ENCODE measurements around the gene STN1.

Gene STN1, protein sequence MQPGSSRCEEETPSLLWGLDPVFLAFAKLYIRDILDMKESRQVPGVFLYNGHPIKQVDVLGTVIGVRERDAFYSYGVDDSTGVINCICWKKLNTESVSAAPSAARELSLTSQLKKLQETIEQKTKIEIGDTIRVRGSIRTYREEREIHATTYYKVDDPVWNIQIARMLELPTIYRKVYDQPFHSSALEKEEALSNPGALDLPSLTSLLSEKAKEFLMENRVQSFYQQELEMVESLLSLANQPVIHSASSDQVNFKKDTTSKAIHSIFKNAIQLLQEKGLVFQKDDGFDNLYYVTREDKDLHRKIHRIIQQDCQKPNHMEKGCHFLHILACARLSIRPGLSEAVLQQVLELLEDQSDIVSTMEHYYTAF

GRCh38 chr10:103918053-103918846, at the start of gene STN1:
Gene STN1, minus strand, starts transcription at chr10:103918184. Its CDS starts 590 bp downstream, at chr10:103917594.
- peaks cover 23% of the 10 kb centered on the region for H3K36me3 Mint-ChIP-seq (ENCODE audit: low read depth)
- peaks cover 10% of the 10 kb centered on the region for H3K9me3 Mint-ChIP-seq
- H3K27ac Mint-ChIP-seq, result peak within 1 kb of the TSS; percentile 97
- peaks cover 33% of the 10 kb centered on the region for H3K4me1 Mint-ChIP-seq (ENCODE audit: low read depth)
- H3K27me3 Mint-ChIP-seq (ENCODE audit: low read depth), result no peaks in the 10 kb centered on the region
- H3K4me3 Mint-ChIP-seq, result peak within 1 kb of the TSS; percentile 96

GRCh38 chr10:103967448-103968071, 49.6 kb upstream of the STN1 start:
- Mint-ChIP-seq H3K27me3 (ENCODE audit: low read depth) (no peaks in the 10 kb centered on the region), H3K9me3 (no peaks in the 10 kb centered on the region), H3K36me3 (ENCODE audit: low read depth) (peaks cover 6% of the 10 kb centered on the region), H3K27ac (peak overlapping the region; percentile 87), H3K4me3 (peak overlapping the region; percentile 97), H3K4me1 (ENCODE audit: low read depth) (peaks cover 30% of the 10 kb centered on the region)

- Mint-ChIP-seq H3K4me1 (ENCODE audit: low read depth) (peaks cover 28% of the 10 kb centered on the region), H3K4me3 (peak within 1 kb of the TSS; percentile 97), H3K9me3 (no peaks in the 10 kb centered on the region), H3K27me3 (ENCODE audit: low read depth) (no peaks in the 10 kb centered on the region), H3K27ac (peak within 1 kb of the TSS; percentile 93), H3K36me3 (ENCODE audit: low read depth) (peaks cover 4% of the 10 kb centered on the region)
These were observed 48.9 kb upstream of the STN1 start, which contains the start of gene SLK for GRCh38 chr10:103966671-103967447. Gene SLK, plus strand, starts transcription at chr10:103967140. Its CDS starts 606 bp downstream, at chr10:103967746.

DNA sequence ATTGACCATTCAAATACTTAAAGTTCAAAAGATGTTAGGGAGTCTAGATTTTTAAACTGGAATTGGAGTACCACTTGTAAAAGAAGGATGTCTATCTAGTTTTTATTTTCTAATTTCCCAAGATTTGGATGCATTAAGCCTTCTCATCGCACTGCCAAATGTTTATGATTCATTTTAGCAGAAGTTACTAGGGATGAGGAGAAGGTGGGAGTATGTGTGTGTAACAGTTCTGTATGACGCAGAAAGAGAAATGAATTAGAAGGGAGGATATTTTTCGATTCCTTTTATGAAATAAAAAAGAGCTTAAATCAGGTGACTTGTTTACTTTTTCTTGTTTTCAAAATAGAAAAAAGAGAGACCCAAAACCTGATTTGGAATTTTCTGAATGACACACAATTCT, 42.1 kb upstream of the STN1 start:
- no peak overlapping the region for H3K4me3 Mint-ChIP-seq
- no peaks in the 10 kb centered on the region for H3K4me1 Mint-ChIP-seq (ENCODE audit: low read depth)
- peaks cover 43% of the 10 kb centered on the region for H3K27me3 Mint-ChIP-seq (ENCODE audit: low read depth)
- H3K9me3 Mint-ChIP-seq, result peaks cover 3% of the 10 kb centered on the region
- peaks cover 2% of the 10 kb centered on the region for H3K36me3 Mint-ChIP-seq (ENCODE audit: low read depth)
- no peak overlapping the region for H3K27ac Mint-ChIP-seq

- no peak overlapping the region for H3K27ac Mint-ChIP-seq
- no peak overlapping the region for H3K4me3 Mint-ChIP-seq
- no peaks in the 10 kb centered on the region for H3K4me1 Mint-ChIP-seq (ENCODE audit: low read depth)
- H3K9me3 Mint-ChIP-seq, result peaks cover 8% of the 10 kb centered on the region
- H3K36me3 Mint-ChIP-seq (ENCODE audit: low read depth), result peaks cover 2% of the 10 kb centered on the region
- H3K27me3 Mint-ChIP-seq (ENCODE audit: low read depth), result peaks cover 50% of the 10 kb centered on the region
These were observed 41.0 kb upstream of the STN1 start for GRCh38 chr10:103958996-103959395.

DNA sequence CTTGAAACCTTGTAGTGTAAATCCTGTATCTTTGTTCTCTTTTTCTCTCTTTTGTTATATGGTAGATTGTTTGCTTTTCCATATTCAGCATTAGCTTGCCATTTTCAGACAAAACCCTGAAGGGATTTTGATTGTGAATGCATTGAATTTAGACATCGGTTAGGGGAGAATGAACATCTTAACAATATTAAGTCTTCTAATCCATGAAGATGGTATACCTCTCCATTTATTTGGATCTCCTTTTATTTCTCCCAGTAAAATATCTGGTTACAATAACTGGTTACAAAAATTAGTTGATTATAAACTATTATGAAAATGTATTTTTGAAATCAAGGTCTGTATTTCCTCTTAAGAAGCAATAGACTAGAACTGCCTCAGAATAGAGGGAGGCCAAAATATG, 36.6 kb upstream of the STN1 start:
- Mint-ChIP-seq H3K4me1 (ENCODE audit: low read depth) (no peaks in the 10 kb centered on the region), H3K27me3 (ENCODE audit: low read depth) (peaks cover 39% of the 10 kb centered on the region), H3K4me3 (no peak overlapping the region), H3K36me3 (ENCODE audit: low read depth) (peaks cover 2% of the 10 kb centered on the region), H3K27ac (no peak overlapping the region), H3K9me3 (peaks cover 8% of the 10 kb centered on the region)

GRCh38 chr10:103951942-103952341, 34.0 kb upstream of the STN1 start:
- peaks cover 24% of the 10 kb centered on the region for H3K27me3 Mint-ChIP-seq (ENCODE audit: low read depth)
- no peak overlapping the region for H3K4me3 Mint-ChIP-seq
- no peak overlapping the region for H3K27ac Mint-ChIP-seq
- H3K4me1 Mint-ChIP-seq (ENCODE audit: low read depth), result peaks cover 7% of the 10 kb centered on the region
- peaks cover 8% of the 10 kb centered on the region for H3K9me3 Mint-ChIP-seq
- H3K36me3 Mint-ChIP-seq (ENCODE audit: low read depth), result peaks cover 2% of the 10 kb centered on the region

DNA sequence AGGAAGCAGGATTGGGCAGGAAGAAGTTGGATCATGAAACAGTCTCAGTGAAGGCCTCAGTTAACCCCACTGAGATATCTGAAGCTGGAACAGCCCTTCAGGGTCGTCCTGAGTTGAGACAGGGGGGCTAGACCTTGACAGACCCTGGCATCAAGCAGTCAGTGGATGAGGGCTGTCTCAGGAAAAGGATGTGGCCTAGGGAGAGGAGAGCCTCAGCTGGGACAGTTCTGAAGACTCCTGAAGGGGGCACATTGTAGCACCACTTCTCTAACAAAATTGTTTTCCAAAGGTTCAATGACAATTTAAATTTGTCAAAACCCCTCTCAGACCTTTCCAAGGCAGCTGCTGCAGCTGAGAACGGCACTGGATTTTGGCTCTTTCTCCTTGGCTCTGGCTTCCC, 33.2 kb upstream of the STN1 start:
- Mint-ChIP-seq H3K9me3 (peaks cover 8% of the 10 kb centered on the region), H3K27me3 (ENCODE audit: low read depth) (peaks cover 18% of the 10 kb centered on the region), H3K36me3 (ENCODE audit: low read depth) (peaks cover 2% of the 10 kb centered on the region), H3K4me3 (no peak overlapping the region), H3K4me1 (ENCODE audit: low read depth) (peaks cover 7% of the 10 kb centered on the region), H3K27ac (no peak overlapping the region)

- no peak overlapping the region for H3K27ac Mint-ChIP-seq
These were observed 31.7 kb upstream of the STN1 start for GRCh38 chr10:103949728-103950127.

DNA sequence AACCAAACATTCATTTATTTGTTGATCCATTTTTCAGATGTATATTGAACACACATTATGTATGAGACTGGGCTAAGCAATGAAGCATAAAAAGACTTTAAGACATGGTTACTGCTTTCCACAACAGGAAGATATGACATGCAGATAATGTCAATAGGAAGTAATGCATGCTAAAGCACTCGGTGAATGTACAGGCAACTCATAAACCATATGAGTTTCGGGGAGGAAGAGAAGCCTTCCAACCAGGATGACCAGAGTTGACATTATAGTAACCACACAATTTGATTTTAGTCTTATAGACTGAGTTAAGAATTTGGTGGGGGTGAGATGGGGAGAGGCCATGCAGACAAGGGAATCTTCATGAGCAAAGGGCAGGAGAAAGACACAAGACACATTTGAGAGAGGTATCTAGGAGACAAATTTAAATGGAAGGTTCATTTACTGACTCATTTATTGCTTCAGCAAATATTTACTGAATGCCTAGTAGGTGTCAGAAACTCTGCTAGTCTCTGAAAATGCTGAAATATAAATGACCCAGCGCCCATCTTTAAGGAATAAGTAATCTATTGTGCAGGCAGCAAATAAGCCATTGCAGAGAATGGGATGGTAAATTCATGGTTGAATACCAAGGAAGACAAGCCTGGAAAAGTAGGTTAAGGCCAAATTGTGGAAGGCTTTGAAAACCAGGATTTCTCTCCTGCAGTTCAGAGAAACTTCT, 30.0 kb upstream of the STN1 start:
- no peaks in the 10 kb centered on the region for H3K9me3 Mint-ChIP-seq
- no peak overlapping the region for H3K27ac Mint-ChIP-seq
- H3K36me3 Mint-ChIP-seq (ENCODE audit: low read depth), result no peaks in the 10 kb centered on the region
- no peak overlapping the region for H3K4me3 Mint-ChIP-seq
- H3K27me3 Mint-ChIP-seq (ENCODE audit: low read depth), result peaks cover 7% of the 10 kb centered on the region
- H3K4me1 Mint-ChIP-seq (ENCODE audit: low read depth), result peaks cover 7% of the 10 kb centered on the region

More at GRCh38 chr10:103949728-103950127, 31.7 kb upstream of the STN1 start:
- peaks cover 7% of the 10 kb centered on the region for H3K4me1 Mint-ChIP-seq (ENCODE audit: low read depth)
- H3K27me3 Mint-ChIP-seq (ENCODE audit: low read depth), result peaks cover 13% of the 10 kb centered on the region
- H3K9me3 Mint-ChIP-seq, result peaks cover 4% of the 10 kb centered on the region
- no peak overlapping the region for H3K4me3 Mint-ChIP-seq
- no peaks in the 10 kb centered on the region for H3K36me3 Mint-ChIP-seq (ENCODE audit: low read depth)

DNA sequence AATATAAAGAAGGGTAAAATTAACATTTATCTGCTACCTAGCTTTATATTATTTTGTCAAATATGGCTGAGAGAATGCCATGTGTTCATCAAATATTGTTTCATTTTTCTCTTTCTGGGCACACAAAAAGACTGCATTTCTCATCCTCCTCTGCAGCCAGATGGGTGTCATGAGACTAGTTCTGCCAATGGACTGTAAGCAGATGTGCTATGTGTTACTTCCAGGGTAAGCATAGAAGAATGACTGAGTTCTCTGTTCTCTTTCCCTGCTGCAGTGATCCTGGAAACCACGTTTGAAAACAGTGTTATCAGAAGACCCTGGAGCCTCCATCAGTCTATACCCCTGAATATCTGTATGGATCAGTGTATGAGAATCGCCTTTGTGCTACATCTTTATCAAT, 24.9 kb upstream of the STN1 start:
- no peak overlapping the region for H3K27ac Mint-ChIP-seq
- no peaks in the 10 kb centered on the region for H3K36me3 Mint-ChIP-seq (ENCODE audit: low read depth)

DNA sequence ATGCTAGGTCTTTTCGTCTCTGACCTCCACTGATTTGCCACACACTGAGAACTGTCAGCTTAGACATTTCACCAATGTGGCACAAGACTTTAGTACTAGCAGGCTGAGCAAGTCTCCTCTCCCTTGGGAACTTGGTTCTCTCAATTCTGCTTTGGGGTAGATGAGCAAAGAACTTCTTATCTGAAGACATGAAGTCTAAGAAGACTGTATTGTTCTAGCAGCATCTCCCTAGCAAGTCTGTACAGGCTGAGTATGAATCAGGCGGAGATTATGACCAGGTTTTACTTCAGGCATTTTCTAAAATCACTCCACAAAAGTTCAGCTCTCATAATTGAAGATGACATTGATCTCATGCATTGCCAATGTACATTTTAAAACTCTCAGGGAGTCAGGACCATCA, 23.8 kb upstream of the STN1 start:
- Mint-ChIP-seq H3K4me1 (ENCODE audit: low read depth) (no peaks in the 10 kb centered on the region), H3K9me3 (no peaks in the 10 kb centered on the region), H3K27me3 (ENCODE audit: low read depth) (peaks cover 17% of the 10 kb centered on the region), H3K27ac (no peak overlapping the region), H3K36me3 (ENCODE audit: low read depth) (no peaks in the 10 kb centered on the region), H3K4me3 (no peak overlapping the region)

More for the DNA sequence above, 24.9 kb upstream of the STN1 start:
- H3K4me1 Mint-ChIP-seq (ENCODE audit: low read depth), result peaks cover 5% of the 10 kb centered on the region
- peaks cover 19% of the 10 kb centered on the region for H3K27me3 Mint-ChIP-seq (ENCODE audit: low read depth)
- H3K4me3 Mint-ChIP-seq, result no peak overlapping the region
- no peaks in the 10 kb centered on the region for H3K9me3 Mint-ChIP-seq

DNA sequence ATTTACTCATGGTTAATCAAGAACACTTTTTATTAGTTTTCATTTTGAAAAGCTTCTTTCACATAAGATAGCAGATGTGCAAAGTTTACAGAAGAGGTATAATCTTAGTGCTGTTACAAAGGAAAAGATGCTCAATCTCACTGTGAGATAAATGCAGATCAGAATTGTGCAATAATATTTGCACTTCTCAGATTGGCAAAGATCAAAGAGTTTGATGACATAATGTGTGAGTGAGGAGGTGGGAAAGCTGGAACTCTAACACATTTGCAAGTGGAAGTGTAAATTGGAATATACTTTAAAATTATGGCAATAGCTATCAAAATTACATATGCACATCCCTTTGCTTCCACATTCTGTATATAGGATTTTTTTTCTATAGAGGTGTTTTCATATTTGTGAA, 21.5 kb upstream of the STN1 start:
- Mint-ChIP-seq H3K4me3 (no peak overlapping the region), H3K4me1 (ENCODE audit: low read depth) (no peaks in the 10 kb centered on the region), H3K36me3 (ENCODE audit: low read depth) (no peaks in the 10 kb centered on the region), H3K27me3 (ENCODE audit: low read depth) (peaks cover 27% of the 10 kb centered on the region), H3K9me3 (no peaks in the 10 kb centered on the region), H3K27ac (no peak overlapping the region)
